NB4 (cell line): ENCODE results near the gene KIAA1671.

Experiments used
- MYC ChIP-seq: IDR thresholded peaks from 2 replicates; pipeline ENCODE4 v1.6.1; 2011; ENCODE audit warnings: low read depth, low read length
- TF ChIP-seq, protein P1 (sequence below): IDR thresholded peaks from one replicate; pipeline ENCODE4 v1.5.1; 2012; ENCODE audit warnings: low read depth, low read length

GRCh38 chr22:25228822-25229221 lies 276.3 kb downstream of the KIAA1671 start:
- TF ChIP-seq, protein P1, sequence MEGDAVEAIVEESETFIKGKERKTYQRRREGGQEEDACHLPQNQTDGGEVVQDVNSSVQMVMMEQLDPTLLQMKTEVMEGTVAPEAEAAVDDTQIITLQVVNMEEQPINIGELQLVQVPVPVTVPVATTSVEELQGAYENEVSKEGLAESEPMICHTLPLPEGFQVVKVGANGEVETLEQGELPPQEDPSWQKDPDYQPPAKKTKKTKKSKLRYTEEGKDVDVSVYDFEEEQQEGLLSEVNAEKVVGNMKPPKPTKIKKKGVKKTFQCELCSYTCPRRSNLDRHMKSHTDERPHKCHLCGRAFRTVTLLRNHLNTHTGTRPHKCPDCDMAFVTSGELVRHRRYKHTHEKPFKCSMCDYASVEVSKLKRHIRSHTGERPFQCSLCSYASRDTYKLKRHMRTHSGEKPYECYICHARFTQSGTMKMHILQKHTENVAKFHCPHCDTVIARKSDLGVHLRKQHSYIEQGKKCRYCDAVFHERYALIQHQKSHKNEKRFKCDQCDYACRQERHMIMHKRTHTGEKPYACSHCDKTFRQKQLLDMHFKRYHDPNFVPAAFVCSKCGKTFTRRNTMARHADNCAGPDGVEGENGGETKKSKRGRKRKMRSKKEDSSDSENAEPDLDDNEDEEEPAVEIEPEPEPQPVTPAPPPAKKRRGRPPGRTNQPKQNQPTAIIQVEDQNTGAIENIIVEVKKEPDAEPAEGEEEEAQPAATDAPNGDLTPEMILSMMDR = no peak
- TF ChIP-seq MYC = no peak
